ENCODE data around the gene EFCAB7.

Gene EFCAB7

GRCh38 chr1:63601912-63602311 lies 78.6 kb downstream of the EFCAB7 start:
- in situ Hi-C loops (cut with MboI; ENCODE audit: low sequenced_read_pairs): loop anchor here (25.0 kb wide), 1 partner anchor 635 kb away; no protein-coding TSS in a partner anchor

- in situ Hi-C loops (cut with MboI; ENCODE audit: low sequenced_read_pairs): loop anchor here (25.0 kb wide), 1 partner anchor 635 kb away; no protein-coding TSS in a partner anchor
These were observed 79.3 kb downstream of the EFCAB7 start for GRCh38 chr1:63602629-63603028.

- in situ Hi-C loops (cut with MboI; ENCODE audit: low sequenced_read_pairs): loop anchor here (25.0 kb wide), 1 partner anchor 633 kb away; no protein-coding TSS in a partner anchor
These were observed 80.5 kb downstream of the EFCAB7 start for GRCh38 chr1:63603810-63604209.

GRCh38 chr1:63607322-63607721 lies 84.0 kb downstream of the EFCAB7 start:
- in situ Hi-C loops (cut with MboI; ENCODE audit: low sequenced_read_pairs): loop anchor here (25.0 kb wide), 1 partner anchor 630 kb away; no protein-coding TSS in a partner anchor

GRCh38 chr1:63611231-63611630 lies 87.9 kb downstream of the EFCAB7 start:
- in situ Hi-C loops (cut with MboI; ENCODE audit: low sequenced_read_pairs): loop anchor here (25.0 kb wide), 1 partner anchor 626 kb away; no protein-coding TSS in a partner anchor

- in situ Hi-C loops (cut with MboI; ENCODE audit: low sequenced_read_pairs): loop anchor here (25.0 kb wide), 1 partner anchor 625 kb away; no protein-coding TSS in a partner anchor
These were observed 89.2 kb downstream of the EFCAB7 start for GRCh38 chr1:63612564-63612963.

GRCh38 chr1:63612971-63613370 lies 89.6 kb downstream of the EFCAB7 start:
- in situ Hi-C loops (cut with MboI; ENCODE audit: low sequenced_read_pairs): loop anchor here (25.0 kb wide), 1 partner anchor 624 kb away; no protein-coding TSS in a partner anchor

GRCh38 chr1:63615768-63616420 lies 92.6 kb downstream of the EFCAB7 start:
- in situ Hi-C loops (cut with MboI; ENCODE audit: low sequenced_read_pairs): loop anchor here (25.0 kb wide), 1 partner anchor 621 kb away; no protein-coding TSS in a partner anchor

GRCh38 chr1:63617450-63617849 lies 94.1 kb downstream of the EFCAB7 start:
- in situ Hi-C loops (cut with MboI; ENCODE audit: low sequenced_read_pairs): loop anchor here (25.0 kb wide), 1 partner anchor 620 kb away; no protein-coding TSS in a partner anchor

- in situ Hi-C loops (cut with MboI; ENCODE audit: low sequenced_read_pairs): loop anchor here (25.0 kb wide), 1 partner anchor 619 kb away; no protein-coding TSS in a partner anchor
These were observed 94.7 kb downstream of the EFCAB7 start for GRCh38 chr1:63618011-63618410.

- in situ Hi-C loops (cut with MboI; ENCODE audit: low sequenced_read_pairs): loop anchor here (25.0 kb wide), 1 partner anchor 618 kb away; no protein-coding TSS in a partner anchor
These were observed 96.2 kb downstream of the EFCAB7 start for GRCh38 chr1:63619558-63619957.

- in situ Hi-C loops (cut with MboI; ENCODE audit: low sequenced_read_pairs): loop anchor here (25.0 kb wide), 1 partner anchor 617 kb away; no protein-coding TSS in a partner anchor
These were observed 97.3 kb downstream of the EFCAB7 start for GRCh38 chr1:63620671-63621070.

GRCh38 chr1:63621075-63621474 lies 97.8 kb downstream of the EFCAB7 start:
- in situ Hi-C loops (cut with MboI; ENCODE audit: low sequenced_read_pairs): loop anchor here (25.0 kb wide), 1 partner anchor 616 kb away; no protein-coding TSS in a partner anchor

GRCh38 chr1:63621698-63622097 lies 98.4 kb downstream of the EFCAB7 start:
- in situ Hi-C loops (cut with MboI; ENCODE audit: low sequenced_read_pairs): loop anchor here (25.0 kb wide), 1 partner anchor 616 kb away; no protein-coding TSS in a partner anchor

All from HL-60/S4 treated with retinoic acid at 250 ng/mL for 4 days and 3 days (cell line).